Left lobe of liver (tissue), 2 donors: Measurements from ENCODE around the gene VPS4B. TPM values are rescaled to one million over a fixed set of nuclear protein-coding genes. Genes with fewer than 3 reads are reported as not detected.

Source experiments
- ATAC-seq: fragments of 200-7000 bp; cut with Tn5 transposase; one replicate; pipeline ENCODE4 v1.9.1; 2020; ENCODE audit warnings: mild to moderate bottlenecking, moderate library complexity
- DNase-seq: peaks from one replicate; pipeline ENCODE4 v3.0.0-alpha.2; 2020; ENCODE audit warnings: low spot score
- total RNA-seq: library from RNA; stranded (reverse); gene quantifications from one replicate; pipeline ENCODE4 v1.2.1, GENCODE V29; 2021
- donor health status: DM: no; HTN: no; CAD: no; lungs with moderate emphysema.
- donor health status: DM: no; HTN: yes; CAD: no.

Gene VPS4B
- total RNA-seq, 1 donor from 2014 or later = 24.7 TPM

- no peak for ATAC-seq
Observed at GRCh38 chr18:63431180-63431579, 8.9 kb upstream of the VPS4B start.

GRCh38 chr18:63430526-63430925 is 8.2 kb upstream of the VPS4B start:
- no peak for ATAC-seq
- no peak for DNase-seq

More at GRCh38 chr18:63431180-63431579, 8.9 kb upstream of the VPS4B start:
- no peak for DNase-seq

GRCh38 chr18:63427558-63427957 is 5.3 kb upstream of the VPS4B start:
- ATAC-seq (no peak), DNase-seq (no peak)

GRCh38 chr18:63422864-63423304 is 608 bp upstream of the VPS4B start:
- DNase-seq = no peak
- ATAC-seq = peak; percentile 46

GRCh38 chr18:63421514-63421913 is 762 bp downstream of the VPS4B start:
- DNase-seq = no peak
- ATAC-seq = no peak

GRCh38 chr18:63412953-63413352 is 9.3 kb downstream of the VPS4B start:
- no peak for DNase-seq
- ATAC-seq = no peak

GRCh38 chr18:63410792-63411191 is 11.5 kb downstream of the VPS4B start:
- no peak for ATAC-seq
- DNase-seq = no peak

GRCh38 chr18:63409301-63409700 is 13.0 kb downstream of the VPS4B start:
- ATAC-seq = no peak
- DNase-seq = no peak

- DNase-seq = no peak
- ATAC-seq = peak; percentile 75
Observed at GRCh38 chr18:63407734-63408133, 14.5 kb downstream of the VPS4B start.

GRCh38 chr18:63405986-63406385 is 16.3 kb downstream of the VPS4B start:
- peak; percentile 92 for DNase-seq
- ATAC-seq = peak; percentile 88

- no peak for ATAC-seq
- no peak for DNase-seq
Observed at GRCh38 chr18:63402246-63403162, 19.8 kb downstream of the VPS4B start.

GRCh38 chr18:63399300-63399699 is 23.0 kb downstream of the VPS4B start:
- ATAC-seq = no peak
- no peak for DNase-seq

- DNase-seq = no peak
- ATAC-seq = peak; percentile 86
Observed at GRCh38 chr18:63397349-63397748, 24.9 kb downstream of the VPS4B start.

GRCh38 chr18:63395503-63395902 is 26.8 kb downstream of the VPS4B start:
- no peak for ATAC-seq
- DNase-seq = no peak

GRCh38 chr18:63394954-63395353 is 27.3 kb downstream of the VPS4B start:
- DNase-seq (no peak), ATAC-seq (no peak)

GRCh38 chr18:63387861-63388260 is 34.4 kb downstream of the VPS4B start:
- DNase-seq = no peak
- ATAC-seq = no peak

- no peak for DNase-seq
- ATAC-seq = no peak
Observed at GRCh38 chr18:63382843-63383242, 39.4 kb downstream of the VPS4B start.

- DNase-seq (no peak), ATAC-seq (no peak)
Observed at GRCh38 chr18:63379639-63379962, 42.7 kb downstream of the VPS4B start.

GRCh38 chr18:63378919-63379638 is 43.2 kb downstream of the VPS4B start:
- ATAC-seq = no peak
- no peak for DNase-seq

- DNase-seq = no peak
Observed at GRCh38 chr18:63377275-63377980, 44.8 kb downstream of the VPS4B start.

GRCh38 chr18:63376538-63376937 is 45.7 kb downstream of the VPS4B start:
- DNase-seq (no peak), ATAC-seq (no peak)

More at GRCh38 chr18:63377275-63377980, 44.8 kb downstream of the VPS4B start:
- ATAC-seq = no peak
